Airway epithelial cell (primary cell): ENCODE data around the gene RNF115. TPM values are rescaled to one million over a fixed set of nuclear protein-coding genes. Genes with fewer than 3 reads are reported as not detected.

Source experiments
- total RNA-seq: library from RNA; depleted of rRNA; stranded (reverse); fragments of >200 nt; gene quantifications from 2 replicates; pipeline ENCODE4 v1.2.3, GENCODE V29; 2015

The RNF115 gene
- total RNA-seq = 4.0 and 5.9 TPM in 2 replicates

DNA sequence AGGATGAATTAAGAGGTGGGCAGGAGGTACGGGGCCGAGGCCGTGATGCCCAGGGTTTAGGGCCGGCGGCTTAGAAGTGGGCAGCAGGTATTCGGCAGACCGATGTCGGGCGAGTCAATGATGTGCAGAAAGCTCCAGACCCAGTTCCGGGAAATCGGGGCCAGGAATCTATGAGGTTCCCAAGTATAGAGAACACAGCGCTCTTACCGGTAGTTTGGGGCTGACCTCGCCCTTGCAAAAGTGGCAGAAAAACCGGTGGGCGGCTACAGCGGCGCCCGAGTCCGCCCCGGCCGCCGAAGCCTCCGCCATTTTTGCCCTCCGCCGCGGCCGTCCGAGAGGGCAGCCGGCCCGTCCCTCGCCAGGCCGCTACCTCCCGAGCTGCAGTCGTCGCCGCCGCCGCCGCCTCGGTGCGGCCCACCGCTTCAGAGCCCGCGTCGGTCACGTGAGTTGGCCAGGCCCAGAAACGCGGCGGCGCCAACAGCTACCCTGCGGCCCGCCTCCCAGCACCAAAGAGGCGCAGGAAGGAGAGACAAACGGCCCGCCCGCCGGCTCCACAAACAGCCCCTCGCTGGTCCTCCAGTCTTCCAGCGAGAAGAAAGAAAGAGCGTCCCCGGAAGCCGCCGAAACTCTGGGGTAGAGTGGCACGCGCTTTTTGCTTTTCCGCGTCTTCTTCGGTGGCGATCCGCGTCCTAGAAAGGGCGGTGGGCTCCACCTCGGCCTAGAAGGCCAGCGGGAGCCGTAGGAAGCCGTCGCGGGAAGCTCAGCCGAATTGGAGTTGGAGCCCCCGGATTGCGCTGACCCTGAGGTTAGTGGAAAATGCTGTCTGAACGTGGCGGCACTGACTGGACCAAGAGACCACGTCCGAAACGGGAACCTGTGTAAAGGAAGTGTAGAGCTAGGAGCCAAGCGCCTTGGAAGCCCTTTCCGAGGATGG, at the start of gene RNF115, which contains the start of gene POLR3C:
RNF115 (minus strand) TSS at position 531 of the 934 bp plus-strand sequence; CDS start at position 309, 222 bp downstream.
POLR3C (plus strand) TSS at position 636 of the 934 bp plus-strand sequence. CDS start 1,577 bp downstream, outside the sequence.

DNA sequence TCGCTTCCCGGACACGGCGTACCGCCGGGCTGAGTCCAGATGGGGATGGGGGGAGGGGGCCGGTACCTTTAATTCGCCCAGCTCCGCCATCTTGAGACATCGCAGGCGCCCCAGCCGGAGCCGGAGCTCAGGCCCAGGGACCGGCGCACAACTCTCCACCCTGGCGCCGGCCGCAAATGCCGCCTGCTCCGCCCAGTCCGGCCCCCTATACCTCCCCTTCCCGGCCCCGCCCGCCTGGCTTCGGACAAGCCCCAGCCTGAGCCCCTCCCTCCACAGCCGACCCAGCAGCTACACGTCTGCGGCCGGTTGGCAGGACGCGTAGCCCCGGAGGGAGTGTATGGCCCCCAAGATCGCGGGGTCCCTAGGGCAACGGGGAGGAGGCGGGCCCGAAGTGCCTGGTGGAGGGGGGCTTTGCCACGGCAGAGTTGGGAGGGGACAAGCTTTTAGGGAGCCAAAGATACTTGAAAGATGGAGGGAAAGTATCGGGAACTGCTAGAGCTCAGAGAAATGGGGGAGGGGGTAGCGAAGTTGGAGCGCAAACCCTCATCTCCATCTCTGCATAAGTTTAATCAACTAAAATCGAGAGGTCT, 35.1 kb upstream of the RNF115 start, which contains the start of gene PIAS3:
PIAS3 (minus strand) TSS at position 181 of the 590 bp plus-strand sequence; CDS start at position 90, 91 bp downstream.

GRCh38 chr1:145845514-145846161, 21.7 kb upstream of the RNF115 start, which contains the start of gene NUDT17:
Gene NUDT17 (plus strand): TSS chr1:145845630. CDS start chr1:145845641, 11 bp downstream.

GRCh38 chr1:145719230-145720079, 104.4 kb downstream of the RNF115 start, which contains the start of gene CD160:
Gene CD160 (plus strand): TSS chr1:145719499. CDS start chr1:145728328, 8,829 bp downstream.

GRCh38 chr1:145707183-145707867, 116.6 kb downstream of the RNF115 start, which contains the start of gene PDZK1:
Gene PDZK1 (minus strand): TSS chr1:145707368. CDS start chr1:145688021, 19,347 bp downstream.

Other genes starting within 250 kb of the RNF115 start
- 15.9 and 27.6 TPM in 2 replicates for gene GPR89A, start 216.1 kb downstream of the RNF115 start, total RNA-seq
- gene PDZK1, start 116.7 kb downstream of the RNF115 start, total RNA-seq = 0.42 and 0.56 TPM in 2 replicates
- gene CD160, start 104.6 kb downstream of the RNF115 start, total RNA-seq = not detected in 2 replicates
- 21.5 and 26.1 TPM in 2 replicates for gene POLR3C, start 105 bp upstream of the RNF115 start, total RNA-seq
- 2.5 and 5.1 TPM in 2 replicates for gene NUDT17, start 21.5 kb upstream of the RNF115 start, total RNA-seq
- gene PIAS3, start 35.0 kb upstream of the RNF115 start, total RNA-seq = 36.7 and 53.5 TPM in 2 replicates
- 16.9 and 19.6 TPM in 2 replicates for gene ANKRD35, start 61.8 kb upstream of the RNF115 start, total RNA-seq
- gene ITGA10, start 86.0 kb upstream of the RNF115 start, total RNA-seq = 0.65 and 1.4 TPM in 2 replicates
- gene PEX11B, start 94.6 kb upstream of the RNF115 start, total RNA-seq = 28.5 and 31.9 TPM in 2 replicates
- gene RBM8A, start 103.4 kb upstream of the RNF115 start, total RNA-seq = 173 and 381 TPM in 2 replicates
- 11.7 and 11.8 TPM in 2 replicates for gene LIX1L, start 133.9 kb upstream of the RNF115 start, total RNA-seq
- 0.28 and 0.49 TPM in 2 replicates for gene ANKRD34A, start 140.5 kb upstream of the RNF115 start, total RNA-seq
- 10.9 and 14.2 TPM in 2 replicates for gene POLR3GL, start 140.6 kb upstream of the RNF115 start, total RNA-seq
- 267 and 294 TPM in 2 replicates for gene TXNIP, start 172.5 kb upstream of the RNF115 start, total RNA-seq
- gene HJV, start 197.6 kb upstream of the RNF115 start, total RNA-seq = not detected in 2 replicates